GM21786 (cell line): ENCODE data around the gene LYG2.
"Not testable (repeated sequence)": the region's sequence is repeated elsewhere in the genome, so short reads cannot be mapped to it uniquely, and the experiment has no call there.

ENCODE experiments used
- ATAC-seq: cut with Tn5 transposase; IDR thresholded peaks from one replicate; pipeline ENCODE4 v1.9.1; 2021; ENCODE audit not compliant: unreplicated experiment

The LYG2 gene

GRCh38 chr2:99255491-99256318 lies at the start of gene LYG2:
TSS of gene LYG2 (minus strand) at chr2:99255666. CDS start at chr2:99254260, 1,406 bp downstream.
- no peak for ATAC-seq

DNA sequence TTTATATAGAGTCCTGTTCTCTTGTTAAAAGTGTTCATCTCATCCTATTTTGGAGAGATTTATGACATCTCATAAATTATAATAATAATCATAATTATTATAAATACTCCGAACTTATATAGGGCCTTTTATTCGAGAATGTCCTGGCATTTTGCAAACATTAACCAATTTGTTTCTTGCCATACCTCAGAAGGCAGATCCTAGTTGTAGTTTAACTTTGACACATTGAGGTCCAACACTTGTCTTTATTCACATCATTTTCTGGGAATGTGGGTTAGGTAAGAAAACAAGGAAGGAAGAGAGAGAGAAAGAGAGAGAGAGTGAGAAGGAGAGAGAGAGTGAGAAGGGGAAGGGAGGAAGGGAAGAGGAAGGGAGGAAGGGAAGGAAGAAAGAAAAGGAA lies 45.6 kb upstream of the LYG2 start, which contains the start of gene LYG1:
TSS of gene LYG1 (minus strand) at position 101 of the 400 bp plus-strand sequence. CDS start 5,527 bp downstream, outside the sequence.
- ATAC-seq = not testable (repeated sequence)

DNA sequence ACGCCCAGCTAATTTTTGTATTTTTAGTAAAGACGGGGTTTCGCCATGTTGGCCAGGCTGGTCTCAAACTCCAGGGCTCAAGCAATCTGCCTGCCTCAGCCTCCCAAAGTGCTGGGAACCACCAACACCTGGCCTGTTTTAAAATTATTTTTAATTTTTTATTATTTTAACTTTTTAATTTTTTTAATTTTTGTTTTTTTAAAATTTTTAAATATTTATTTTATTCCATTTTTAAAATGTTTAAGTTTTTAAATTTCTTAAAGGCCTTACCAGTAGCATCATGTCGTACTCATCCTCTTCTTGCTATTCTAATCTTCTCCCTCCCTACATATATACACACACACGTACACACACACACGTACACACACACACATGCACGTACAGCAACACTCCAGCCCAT lies 44.1 kb upstream of the LYG2 start:
- ATAC-seq = no peak

- no peak for ATAC-seq
These were observed 42.5 kb upstream of the LYG2 start for GRCh38 chr2:99297994-99298393.

DNA sequence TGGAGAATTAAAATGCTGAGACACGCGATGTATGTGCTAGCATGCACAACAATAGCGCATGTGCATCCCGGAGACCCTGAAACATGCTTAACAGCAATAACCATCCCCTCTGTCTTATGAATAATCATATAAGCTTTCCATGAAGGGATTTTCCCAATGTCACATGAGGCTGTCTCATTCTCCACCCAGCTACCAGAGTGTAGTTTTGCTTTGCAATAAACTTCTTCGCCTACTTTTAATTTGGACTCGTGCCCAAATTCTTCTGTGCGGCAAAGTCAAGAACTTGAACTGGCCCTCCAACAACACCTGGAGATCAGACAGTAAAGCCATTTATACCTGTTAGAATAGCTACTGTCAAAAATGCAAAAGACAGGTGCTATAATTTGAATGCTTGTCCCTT lies 30.1 kb upstream of the LYG2 start:
- ATAC-seq = no peak

GRCh38 chr2:99279969-99280695 lies 24.7 kb upstream of the LYG2 start:
- no peak for ATAC-seq

DNA sequence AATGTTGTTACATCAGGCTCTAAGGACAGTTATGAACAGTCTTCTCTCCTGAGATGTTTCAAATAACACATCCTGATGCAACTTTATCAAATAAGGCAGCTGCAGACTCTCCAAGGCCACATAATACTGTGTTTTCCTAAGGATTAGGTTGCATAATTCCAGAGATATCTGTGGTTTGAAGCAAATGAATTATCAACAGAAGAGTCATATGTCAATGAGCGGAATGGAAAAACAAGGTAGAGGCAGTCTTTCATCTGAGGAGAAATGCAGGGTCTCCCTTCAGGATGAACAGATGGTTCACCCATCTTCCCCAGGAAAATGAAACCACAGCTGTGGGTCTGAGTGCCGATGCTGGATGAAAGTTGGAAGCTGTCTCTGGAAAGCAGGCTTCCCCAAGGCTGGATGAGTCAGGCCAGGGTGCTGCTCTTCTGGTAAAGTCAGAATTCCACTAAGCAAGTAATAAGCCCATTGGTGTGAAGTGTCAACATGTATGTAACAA lies 23.4 kb upstream of the LYG2 start:
- ATAC-seq = no peak

DNA sequence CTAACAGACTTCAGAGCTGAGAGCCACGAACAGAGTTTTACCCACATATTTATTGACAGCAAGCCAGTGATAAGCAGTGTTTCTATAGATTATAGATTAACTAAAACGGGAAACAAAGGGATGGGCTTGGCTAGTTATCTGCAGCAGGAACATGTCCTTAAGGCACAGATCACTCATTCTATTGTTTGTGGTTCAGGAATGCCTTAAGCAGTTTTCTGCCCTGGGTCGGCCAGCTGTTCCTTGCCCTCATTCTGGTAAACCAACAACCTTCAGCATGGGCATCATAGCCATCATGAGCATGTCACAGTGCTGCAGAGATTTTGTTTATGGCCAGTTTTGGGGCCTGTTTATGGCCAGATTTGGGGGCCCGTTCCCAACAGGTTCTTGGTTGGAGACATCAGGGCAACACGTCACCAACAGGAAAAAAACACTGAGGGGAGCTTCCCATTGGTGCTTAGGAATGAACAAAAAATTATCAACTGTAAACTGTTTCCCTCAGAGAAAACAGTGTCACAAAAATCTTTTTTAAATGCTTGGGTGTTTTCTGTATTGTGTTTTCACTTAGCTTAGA lies 22.8 kb upstream of the LYG2 start:
- ATAC-seq = not testable (repeated sequence)

DNA sequence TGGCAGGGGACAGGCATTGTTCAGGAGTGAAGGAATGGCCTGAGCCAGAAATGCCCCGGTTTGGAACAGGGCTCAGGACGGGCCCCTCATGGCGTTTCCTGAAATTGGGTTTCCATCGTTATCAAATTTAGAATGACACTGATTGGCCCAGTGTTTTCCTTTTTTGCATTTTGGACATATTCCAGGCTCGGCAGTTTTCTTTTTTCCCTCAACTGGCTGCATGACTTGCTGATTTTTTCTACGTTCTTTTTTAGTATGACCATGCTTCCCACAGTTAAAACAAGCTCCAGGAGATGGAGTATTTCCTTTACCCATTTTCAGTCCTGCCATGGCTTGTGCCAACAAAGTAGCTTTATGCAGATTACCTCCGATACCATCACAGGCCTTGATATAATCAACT lies 20.4 kb upstream of the LYG2 start:
- ATAC-seq = no peak

GRCh38 chr2:99261242-99261641 lies 5.8 kb upstream of the LYG2 start:
- no peak for ATAC-seq

- no peak for ATAC-seq
These were observed 4.7 kb upstream of the LYG2 start for GRCh38 chr2:99260184-99260583.

DNA sequence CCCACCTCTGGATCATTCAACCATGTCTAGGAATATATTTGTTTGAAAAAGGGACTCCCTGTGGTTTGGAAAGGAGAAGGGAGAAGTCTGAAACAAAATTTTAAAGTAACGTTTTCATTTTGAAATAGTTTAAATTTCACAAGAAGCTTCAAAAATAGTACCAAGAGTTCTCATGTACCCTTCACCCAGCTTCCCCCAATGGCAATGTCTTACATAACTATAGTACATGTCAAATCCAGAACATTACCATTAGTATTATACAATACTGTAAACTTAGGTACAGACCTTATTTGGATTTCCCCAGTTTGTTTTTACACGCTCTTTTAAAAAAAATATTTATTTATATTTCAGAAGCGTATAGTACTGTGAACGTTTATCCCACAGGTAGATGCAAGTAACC lies 4.0 kb upstream of the LYG2 start:
- no peak for ATAC-seq

GRCh38 chr2:99256677-99257076 lies 1.2 kb upstream of the LYG2 start:
- no peak for ATAC-seq

DNA sequence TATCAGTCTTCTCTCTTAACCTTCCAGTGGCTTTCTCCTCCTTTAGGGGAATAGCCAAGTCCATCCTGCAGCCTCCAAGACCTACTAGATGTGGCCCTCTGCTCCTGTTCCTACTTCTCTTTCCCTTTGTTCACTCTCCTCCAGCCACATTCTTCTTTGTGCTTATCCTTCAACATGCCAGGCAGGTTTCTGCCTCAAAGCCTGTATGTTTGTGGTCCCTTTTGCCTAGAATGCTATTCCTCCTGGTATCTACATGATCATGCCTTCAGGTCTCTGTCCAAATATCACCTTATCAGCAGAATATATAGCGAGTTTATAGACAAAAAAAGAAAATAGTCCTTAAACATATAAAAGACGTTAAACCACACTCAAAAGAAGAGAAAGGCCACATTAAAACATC lies 5.5 kb downstream of the LYG2 start:
- no peak for ATAC-seq

GRCh38 chr2:99242151-99242550 lies 13.3 kb downstream of the LYG2 start:
- ATAC-seq = no peak

DNA sequence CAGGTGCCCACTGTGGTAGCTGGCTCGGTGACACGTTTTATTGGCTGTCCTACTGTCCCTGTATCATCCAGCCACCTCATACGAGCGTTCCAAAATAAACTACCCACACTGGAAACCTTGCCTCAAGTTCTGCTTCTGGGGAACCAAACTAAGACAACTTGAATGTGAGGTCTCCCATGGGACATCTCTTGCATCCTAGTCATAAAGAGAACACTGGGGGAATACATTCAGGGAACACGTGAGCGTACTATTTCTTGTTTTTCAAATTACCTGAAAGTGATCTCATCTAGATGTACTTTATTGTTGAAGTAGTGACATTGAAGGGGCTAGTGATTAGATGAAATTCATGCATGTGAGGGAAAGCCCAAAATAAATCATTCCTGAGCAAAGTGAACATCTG lies 15.0 kb downstream of the LYG2 start:
- no peak for ATAC-seq

DNA sequence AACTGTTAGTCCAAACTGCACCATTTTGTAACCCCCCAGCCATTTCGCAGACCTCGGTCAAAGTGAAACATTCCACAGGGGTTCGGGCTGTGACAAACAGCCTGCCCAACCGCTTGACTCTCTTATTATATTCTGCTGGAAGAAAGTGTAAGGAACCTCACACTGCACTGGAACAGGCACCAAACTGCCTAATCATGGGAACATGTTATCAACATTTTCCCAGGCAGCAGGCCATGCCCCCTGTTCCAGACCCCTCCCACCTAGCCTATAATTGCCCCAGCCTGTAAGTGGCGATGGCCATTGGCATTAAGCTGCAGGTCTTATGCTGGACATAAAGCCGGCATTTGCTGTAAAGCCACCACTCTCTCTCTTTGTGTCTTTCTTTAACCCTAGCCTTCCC lies 16.9 kb downstream of the LYG2 start:
- no peak for ATAC-seq

DNA sequence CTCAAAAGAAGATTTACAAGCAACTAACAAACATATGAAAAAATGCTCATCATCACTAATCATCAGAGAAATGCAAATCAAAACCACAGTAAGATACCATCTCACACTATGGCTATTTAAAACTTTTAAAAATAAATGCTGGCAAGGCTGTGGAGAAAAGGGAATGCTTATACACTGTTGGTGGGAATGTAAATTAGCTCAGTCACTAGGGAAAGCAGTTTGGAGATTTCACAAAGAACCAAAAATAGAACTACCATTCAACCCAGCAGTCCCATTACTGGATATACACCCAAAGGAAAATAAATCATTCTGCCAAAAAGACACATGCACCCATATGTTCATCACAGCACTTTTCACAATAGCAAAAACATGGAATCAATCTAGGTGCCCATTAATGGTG lies 22.3 kb downstream of the LYG2 start:
- ATAC-seq = not testable (repeated sequence)

GRCh38 chr2:99217929-99218501 lies 37.5 kb downstream of the LYG2 start:
- no peak for ATAC-seq

GRCh38 chr2:99216096-99216495 lies 39.4 kb downstream of the LYG2 start:
- no peak for ATAC-seq

DNA sequence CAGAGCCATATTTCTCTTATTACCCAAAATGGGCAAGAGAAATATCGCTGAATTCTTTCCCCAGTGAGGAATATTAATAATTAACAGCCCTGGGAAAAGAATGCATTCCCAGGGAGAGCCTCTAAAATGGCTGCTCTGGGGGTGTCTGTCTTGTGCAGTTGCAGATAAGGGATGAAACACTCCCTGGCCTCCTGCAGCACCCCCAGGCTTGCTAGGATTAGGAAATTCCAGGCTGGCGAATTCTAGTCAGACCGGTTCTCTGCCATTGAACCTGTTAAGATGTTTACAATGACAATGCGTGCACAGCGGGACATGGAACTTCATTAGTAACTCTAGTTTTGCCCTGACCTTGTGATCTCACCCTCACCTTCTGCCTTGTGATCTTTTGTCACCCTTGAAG lies 50.0 kb downstream of the LYG2 start:
- ATAC-seq = no peak
